ENCODE measurements around the gene SLC22A8.

Gene SLC22A8

GRCh38 chr11:62980133-62980760 lies 35.4 kb downstream of the SLC22A8 start:
- DNase-seq (ENCODE audit: low read depth): peak; percentile 31
- no peak for TF ChIP-seq CTCF (conservative IDR thresholded peaks at IDR 0.05; ENCODE audit: low read depth, low read length)
- no peak overlapping the region for H3K4me3 ChIP-seq (ENCODE audit: low read depth, low read length)

GRCh38 chr11:62976109-62976508 lies 39.5 kb downstream of the SLC22A8 start:
- no peak for TF ChIP-seq CTCF (conservative IDR thresholded peaks at IDR 0.05; ENCODE audit: low read depth, low read length)
- no peak overlapping the region for H3K4me3 ChIP-seq (ENCODE audit: low read depth, low read length)
- DNase-seq (ENCODE audit: low read depth): no peak

- peak; percentile 9 for DNase-seq (ENCODE audit: low read depth)
- peak; percentile 51 for TF ChIP-seq CTCF (conservative IDR thresholded peaks at IDR 0.05; ENCODE audit: low read depth, low read length)
- no peak overlapping the region for H3K4me3 ChIP-seq (ENCODE audit: low read depth, low read length)
Observed at GRCh38 chr11:62974848-62975522, 40.7 kb downstream of the SLC22A8 start.

GRCh38 chr11:62965574-62965973 lies 50.1 kb downstream of the SLC22A8 start:
- TF ChIP-seq CTCF (conservative IDR thresholded peaks at IDR 0.05; ENCODE audit: low read depth, low read length): no peak
- no peak for DNase-seq (ENCODE audit: low read depth)
- H3K4me3 ChIP-seq (ENCODE audit: low read depth, low read length): no peak overlapping the region

- no peak for TF ChIP-seq CTCF (conservative IDR thresholded peaks at IDR 0.05; ENCODE audit: low read depth, low read length)
- no peak for DNase-seq (ENCODE audit: low read depth)
Observed at GRCh38 chr11:62962391-62962790, 53.2 kb downstream of the SLC22A8 start.

GRCh38 chr11:62961017-62961570 lies 54.5 kb downstream of the SLC22A8 start:
- no peak overlapping the region for H3K4me3 ChIP-seq (ENCODE audit: low read depth, low read length)
- no peak for TF ChIP-seq CTCF (conservative IDR thresholded peaks at IDR 0.05; ENCODE audit: low read depth, low read length)
- no peak for DNase-seq (ENCODE audit: low read depth)

More at GRCh38 chr11:62962391-62962790, 53.2 kb downstream of the SLC22A8 start:
- no peak overlapping the region for H3K4me3 ChIP-seq (ENCODE audit: low read depth, low read length)
